CD4-positive, alpha-beta T cell treated with Interleukin-4 for 4 hours (primary cell): Measurements from ENCODE around the gene CADM3.

Experiments
- DNase-seq: peaks from one replicate; pipeline ENCODE4 v3.0.0-alpha.2; 2020

The CADM3 gene

GRCh38 chr1:159208175-159208825 is 36.9 kb downstream of the CADM3 start:
- no peak for DNase-seq

GRCh38 chr1:159209061-159209460 is 37.6 kb downstream of the CADM3 start:
- DNase-seq = no peak

- DNase-seq = peak; percentile 40
Measured at GRCh38 chr1:159211331-159212136, 40.1 kb downstream of the CADM3 start.

- DNase-seq = no peak
Measured at GRCh38 chr1:159212596-159212995, 41.2 kb downstream of the CADM3 start.

- DNase-seq = peak; percentile 41
Measured at GRCh38 chr1:159214149-159214760, 42.8 kb downstream of the CADM3 start.

GRCh38 chr1:159218649-159219636 is 47.5 kb downstream of the CADM3 start:
- DNase-seq = no peak

GRCh38 chr1:159222075-159222865 is 50.9 kb downstream of the CADM3 start:
- no peak for DNase-seq

- DNase-seq = no peak
Measured at GRCh38 chr1:159223004-159223403, 51.6 kb downstream of the CADM3 start.

- no peak for DNase-seq
Measured at GRCh38 chr1:159228554-159228953, 57.1 kb downstream of the CADM3 start.

GRCh38 chr1:159229260-159229885 is 58.0 kb downstream of the CADM3 start:
- DNase-seq = no peak

GRCh38 chr1:159229896-159230295 is 58.5 kb downstream of the CADM3 start:
- DNase-seq = no peak

- no peak for DNase-seq
Measured at GRCh38 chr1:159239551-159240220, 68.3 kb downstream of the CADM3 start.

GRCh38 chr1:159247266-159247665 is 75.9 kb downstream of the CADM3 start:
- no peak for DNase-seq

GRCh38 chr1:159248311-159248710 is 76.9 kb downstream of the CADM3 start:
- DNase-seq = no peak

- DNase-seq = no peak
Measured at GRCh38 chr1:159250638-159251216, 79.3 kb downstream of the CADM3 start.
